Measurements from ENCODE around the gene LIX1L. TPM values are rescaled to one million over a fixed set of nuclear protein-coding genes. Genes with fewer than 3 reads are reported as not detected.

The LIX1L gene
- total and polyA plus RNA-seq, 2 of the 4 experiments (the other 2 are of a cell fraction) = 14.7 to 28.8 TPM

- Histone ChIP-seq H3K4me2 (ENCODE audit: low read depth, low read length) (no peak overlapping the region), H3K9me3 (ENCODE audit: control insufficient read depth, insufficient read depth, low read length) (no peaks in the 10 kb centered on the region), H2AFZ (replicated peaks; ENCODE audit: low read length, poor library complexity) (no peak overlapping the region), H4K5ac (ENCODE audit: low read depth, low read length) (no peak overlapping the region), H4K8ac (ENCODE audit: low read depth in 2 of 2, low read length in 2 of 2) (no peak overlapping the region), H3K14ac (replicated peaks; ENCODE audit: low read depth, low read length) (no peak overlapping the region), H3K4ac (ENCODE audit: low read depth, low read length) (no peak overlapping the region), H3K79me1 (ENCODE audit: low read depth in 1 of 2, low read length in 2 of 2) (peaks cover 27 to 64% of the 10 kb centered on the region in 2 experiments), H3K27ac (ENCODE audit: insufficient read depth, low read length) (no peak overlapping the region), H3K27me3 (ENCODE audit: control insufficient read depth, insufficient read depth, low read length) (no peaks in the 10 kb centered on the region), H3K18ac (ENCODE audit: low read depth, low read length) (no peak overlapping the region), H2AK5ac (ENCODE audit: low read depth, low read length) (no peak overlapping the region), H3K9me1 (ENCODE audit: insufficient read depth, low read length) (peaks cover 7% of the 10 kb centered on the region), H4K91ac (ENCODE audit: insufficient read depth, low read depth, low read length) (no peak overlapping the region), H3K23ac (ENCODE audit: low read depth, low read length) (no peak overlapping the region), H3K4me3 (ENCODE audit: insufficient read depth, low read depth, low read length) (no peak overlapping the region), H2BK5ac (ENCODE audit: low read depth, low read length, poor library complexity, severe bottlenecking) (no peak overlapping the region), H3K36me3 (ENCODE audit: control insufficient read depth, insufficient read depth, low read length) (peaks cover 14% of the 10 kb centered on the region), H2BK120ac (ENCODE audit: low read depth, low read length) (no peak overlapping the region), H2BK20ac (ENCODE audit: low read depth, low read length) (no peak overlapping the region), H4K20me1 (ENCODE audit: insufficient read depth, low read length) (peaks cover 9% of the 10 kb centered on the region; the same call in 1 of the 2 replicates), H2AK9ac (replicated peaks; ENCODE audit: low read depth, low read length, poor library complexity) (no peak overlapping the region), H3K9ac (ENCODE audit: low read depth, low read length) (no peak overlapping the region), H3K4me1 (ENCODE audit: control insufficient read depth, insufficient read depth, low read length) (no peaks in the 10 kb centered on the region), H2BK15ac (ENCODE audit: low read depth, low read length) (no peak overlapping the region), H3K56ac (ENCODE audit: extremely low read depth, insufficient read depth, low read length) (no peak overlapping the region)
- dilution Hi-C loops (cut with HindIII; ENCODE audit: low sequenced_read_pairs, unreplicated experiment) = no loop called here
- ChIA-PET POLR2A (ENCODE audit: unreplicated experiment) (no interaction called here), CTCF (no interaction called here)
- in situ Hi-C loops (cut with MboI; ENCODE audit: low sequenced_read_pairs) = no loop called here
- TF ChIP-seq RFX5 (IDR thresholded peaks at IDR 0.05; ENCODE audit: low read depth, low read length) (no peak), FOS (IDR thresholded peaks at IDR 0.05; ENCODE audit: low read depth, low read length) (no peak), BHLHE40 (IDR thresholded peaks at IDR 0.05; ENCODE audit: low read depth, low read length) (no peak), CHD1 (IDR thresholded peaks at IDR 0.05; ENCODE audit: low read depth, low read length) (no peak), MAZ (IDR thresholded peaks at IDR 0.05; ENCODE audit: borderline replicate concordance, low read depth, low read length) (no peak), CEBPB (IDR thresholded peaks at IDR 0.05; ENCODE audit: low read depth, low read length) (no peak), ELK1 (IDR thresholded peaks at IDR 0.05; ENCODE audit: borderline replicate concordance, low read depth, low read length) (no peak), RAD21 (IDR thresholded peaks at IDR 0.05; ENCODE audit: low read length) (no peak), SMC3 (IDR thresholded peaks at IDR 0.05; ENCODE audit: low read depth, low read length) (no peak), RCOR1 (IDR thresholded peaks at IDR 0.05; ENCODE audit: insufficient replicate concordance, low read length) (no peak), POLR2A (IDR thresholded peaks at IDR 0.05; ENCODE audit: low read depth, low read length) (no peak), USF2 (IDR thresholded peaks at IDR 0.05; ENCODE audit: low read depth, low read length) (no peak), MAFK (IDR thresholded peaks at IDR 0.05; ENCODE audit: low read depth, low read length) (no peak), NFE2L2 (IDR thresholded peaks at IDR 0.05; ENCODE audit: low read depth, low read length) (no peak), MXI1 (IDR thresholded peaks at IDR 0.05; ENCODE audit: borderline replicate concordance, low read depth, low read length) (no peak)
- TF ChIP-seq, protein P1, sequence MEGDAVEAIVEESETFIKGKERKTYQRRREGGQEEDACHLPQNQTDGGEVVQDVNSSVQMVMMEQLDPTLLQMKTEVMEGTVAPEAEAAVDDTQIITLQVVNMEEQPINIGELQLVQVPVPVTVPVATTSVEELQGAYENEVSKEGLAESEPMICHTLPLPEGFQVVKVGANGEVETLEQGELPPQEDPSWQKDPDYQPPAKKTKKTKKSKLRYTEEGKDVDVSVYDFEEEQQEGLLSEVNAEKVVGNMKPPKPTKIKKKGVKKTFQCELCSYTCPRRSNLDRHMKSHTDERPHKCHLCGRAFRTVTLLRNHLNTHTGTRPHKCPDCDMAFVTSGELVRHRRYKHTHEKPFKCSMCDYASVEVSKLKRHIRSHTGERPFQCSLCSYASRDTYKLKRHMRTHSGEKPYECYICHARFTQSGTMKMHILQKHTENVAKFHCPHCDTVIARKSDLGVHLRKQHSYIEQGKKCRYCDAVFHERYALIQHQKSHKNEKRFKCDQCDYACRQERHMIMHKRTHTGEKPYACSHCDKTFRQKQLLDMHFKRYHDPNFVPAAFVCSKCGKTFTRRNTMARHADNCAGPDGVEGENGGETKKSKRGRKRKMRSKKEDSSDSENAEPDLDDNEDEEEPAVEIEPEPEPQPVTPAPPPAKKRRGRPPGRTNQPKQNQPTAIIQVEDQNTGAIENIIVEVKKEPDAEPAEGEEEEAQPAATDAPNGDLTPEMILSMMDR (conservative IDR thresholded peaks at IDR 0.05; ENCODE audit: low read depth, low read length) = no peak
- BruUV-seq (replicated peaks) = no TSS peak
- intact Hi-C loops (cut with micrococcal nuclease) = no loop called here
- WGBS, 2 experiments (ENCODE audit: extremely low coverage in 2 of 2, insufficient read length in 1 of 2) = 94% methylated on average over 2 of the region's 4 CpGs; no CpG with 5 or more reads in 1 of the 2 experiments
- DNase-seq (no peak), ATAC-seq (ENCODE audit: low read depth) (no peak)
Observed at GRCh38 chr1:145949219-145949618, 8.6 kb downstream of the LIX1L start.

Data from IMR-90 (cell line).